ENCODE data around the gene UBE2U.

The UBE2U gene

GRCh38 chr1:64203420-64203819 lies at the start of gene UBE2U:
UBE2U (plus strand) TSS chr1:64203623; CDS start chr1:64204051, 428 bp downstream.
- DNase-seq (ENCODE audit: low spot score), result no peak

DNA sequence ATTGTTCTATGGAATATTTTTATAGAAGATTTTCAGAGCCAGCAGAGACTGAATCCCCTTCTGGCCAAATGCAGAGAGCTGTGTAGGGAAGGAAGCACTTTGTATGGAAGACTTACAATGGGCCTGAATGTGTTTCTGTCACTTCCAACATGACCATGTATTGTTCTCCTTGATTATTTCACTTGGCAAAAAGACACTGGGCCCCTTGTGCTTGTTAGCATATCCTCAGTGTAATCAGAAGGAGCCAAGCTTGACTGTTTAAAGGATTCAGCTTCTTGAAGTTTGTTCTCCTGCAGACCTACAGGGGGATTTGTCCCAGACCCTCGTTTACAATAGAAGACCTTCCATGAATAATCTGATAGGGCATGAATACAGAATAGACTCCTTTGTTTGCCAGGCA lies 48.1 kb upstream of the UBE2U start:
- DNase-seq (ENCODE audit: low spot score), result no peak

GRCh38 chr1:64161357-64161941 lies 42.0 kb upstream of the UBE2U start:
- no peak for DNase-seq (ENCODE audit: low spot score)

DNA sequence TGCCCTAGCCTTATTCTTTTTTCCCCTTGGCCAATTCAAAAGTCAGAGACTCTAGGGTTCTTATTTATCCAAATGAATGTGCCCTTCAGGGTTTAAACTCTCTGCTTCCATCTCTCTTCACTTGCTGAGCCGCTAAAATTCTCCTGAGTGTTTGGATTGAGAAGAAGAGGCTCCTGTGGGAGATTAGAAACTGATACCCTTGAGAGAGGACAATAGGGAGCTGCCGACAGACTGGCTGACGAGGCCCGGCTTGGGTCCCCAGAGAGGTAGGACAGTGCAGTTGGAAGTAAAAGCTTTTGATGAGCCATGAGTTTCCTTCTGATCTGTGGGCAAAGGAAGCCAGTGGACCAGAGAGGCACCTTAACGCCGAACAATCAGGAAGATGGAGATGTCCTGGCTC lies 41.3 kb upstream of the UBE2U start:
- DNase-seq (ENCODE audit: low spot score), result no peak

GRCh38 chr1:64162804-64163203 lies 40.6 kb upstream of the UBE2U start:
- no peak for DNase-seq (ENCODE audit: low spot score)

DNA sequence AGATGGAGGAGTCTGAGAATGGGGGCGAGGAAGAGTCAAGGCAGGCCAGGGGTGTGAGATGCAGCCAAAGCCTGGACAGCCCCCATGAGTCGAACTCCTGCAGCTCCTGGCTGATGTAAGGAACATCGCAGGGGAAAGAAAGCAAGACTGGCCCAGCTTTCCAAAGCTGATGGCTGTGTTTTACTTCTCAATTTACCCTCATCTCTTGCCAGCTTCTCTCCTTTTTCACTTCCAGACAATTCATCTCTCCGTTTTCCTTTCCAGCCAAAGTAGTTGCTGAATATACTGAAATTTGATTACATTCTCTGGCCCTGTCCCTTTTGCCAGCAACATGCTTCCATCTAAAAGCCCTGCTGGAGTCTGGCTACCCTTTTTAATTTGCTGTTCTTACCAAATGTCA lies 40.0 kb upstream of the UBE2U start:
- DNase-seq (ENCODE audit: low spot score), result no peak

- no peak for DNase-seq (ENCODE audit: low spot score)
Observed at GRCh38 chr1:64163970-64164369, 39.5 kb upstream of the UBE2U start.

GRCh38 chr1:64166629-64167028 lies 36.8 kb upstream of the UBE2U start:
- DNase-seq (ENCODE audit: low spot score), result no peak

GRCh38 chr1:64167176-64167575 lies 36.2 kb upstream of the UBE2U start:
- DNase-seq (ENCODE audit: low spot score), result no peak

DNA sequence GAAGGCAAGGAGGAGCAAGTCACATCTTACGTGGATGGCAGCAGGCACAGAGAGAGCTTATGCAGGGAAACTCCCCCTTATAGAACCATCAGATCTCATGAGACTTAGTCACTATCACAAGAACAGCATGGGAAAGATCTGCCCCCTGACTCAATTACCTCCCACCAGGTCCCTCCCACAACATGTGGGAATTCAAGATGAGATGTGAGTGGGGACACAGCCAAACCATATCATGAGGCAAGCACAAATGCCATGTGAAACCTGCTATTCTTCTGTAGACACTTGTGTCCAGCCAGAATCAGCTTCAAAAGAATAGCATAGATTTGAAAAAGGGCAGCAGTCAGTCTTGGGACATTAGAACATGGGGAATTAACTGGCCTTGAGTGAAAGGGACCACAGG lies 32.2 kb upstream of the UBE2U start:
- no peak for DNase-seq (ENCODE audit: low spot score)

GRCh38 chr1:64171797-64172281 lies 31.6 kb upstream of the UBE2U start:
- DNase-seq (ENCODE audit: low spot score), result no peak

DNA sequence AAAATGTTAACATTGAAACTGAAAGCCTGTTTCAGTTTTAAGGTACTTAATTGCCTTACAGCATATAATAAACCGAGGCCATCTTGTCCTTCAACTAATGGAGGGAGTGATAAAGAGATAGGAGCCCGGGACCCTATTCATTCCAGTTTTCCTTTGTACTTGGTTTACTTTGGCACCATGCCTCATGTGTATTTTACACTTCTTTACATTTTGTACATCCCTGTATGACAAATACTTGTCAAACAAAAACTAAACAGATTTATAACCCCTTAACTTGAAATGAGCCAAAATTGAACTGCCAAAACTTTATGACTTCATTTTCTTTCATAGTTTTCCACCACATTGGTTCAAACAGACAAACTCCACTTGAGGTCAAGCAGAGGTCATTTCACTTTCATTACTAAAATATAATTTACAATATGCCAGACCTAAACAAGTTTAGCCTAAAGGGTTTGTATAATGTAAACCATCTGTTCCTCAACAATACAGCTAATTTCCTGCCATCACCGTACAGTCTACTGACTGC lies 30.9 kb upstream of the UBE2U start:
- DNase-seq (ENCODE audit: low spot score), result no peak

DNA sequence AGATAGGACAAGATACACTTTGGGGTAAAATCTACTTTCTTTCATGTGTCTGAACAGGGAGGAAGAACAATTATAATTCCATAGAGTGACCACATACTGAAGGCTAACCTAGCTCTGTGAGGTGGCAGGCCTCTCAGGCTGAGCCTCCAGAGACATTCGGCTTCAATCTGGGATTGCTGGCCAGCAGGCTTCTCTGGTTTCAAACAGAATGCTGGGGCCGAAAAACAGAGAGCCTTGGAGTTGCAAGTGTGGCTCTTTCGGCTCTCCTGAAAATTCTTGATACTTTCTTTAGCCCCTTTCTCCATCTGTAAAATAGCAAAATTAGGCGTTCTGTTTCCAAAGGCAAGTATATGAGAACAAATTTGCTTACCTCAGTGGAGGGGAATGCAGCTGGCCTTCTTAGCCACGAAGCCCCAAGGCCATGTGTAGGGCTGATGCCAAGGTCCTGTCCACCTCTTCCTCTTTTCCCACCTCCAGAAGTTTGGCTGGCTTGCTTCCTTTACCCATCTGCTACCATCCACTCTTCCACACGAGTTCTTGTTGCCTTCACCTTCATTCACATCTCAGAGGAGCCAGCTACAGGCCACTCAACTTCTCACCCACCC lies 30.0 kb upstream of the UBE2U start:
- DNase-seq (ENCODE audit: low spot score), result no peak

DNA sequence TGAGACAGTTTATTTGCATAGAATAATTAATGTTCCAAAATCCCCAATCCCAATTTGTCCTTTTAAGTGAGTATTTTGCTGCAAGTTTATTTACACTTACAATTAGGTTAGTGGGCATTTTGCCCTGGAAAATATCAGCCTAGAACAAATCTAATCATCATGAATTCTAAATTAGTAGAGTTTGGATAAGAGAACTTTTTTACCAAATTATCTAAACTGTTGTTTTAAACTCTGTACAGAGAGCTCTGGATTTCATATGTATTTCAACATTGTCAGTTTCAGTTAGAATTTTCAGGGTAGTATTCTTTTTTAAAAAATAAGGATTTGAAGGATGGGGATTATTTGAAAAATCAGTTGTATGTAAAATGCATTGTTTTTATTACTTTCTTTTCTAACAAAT lies 27.8 kb upstream of the UBE2U start:
- no peak for DNase-seq (ENCODE audit: low spot score)

GRCh38 chr1:64176659-64177058 lies 26.8 kb upstream of the UBE2U start:
- DNase-seq (ENCODE audit: low spot score), result no peak

DNA sequence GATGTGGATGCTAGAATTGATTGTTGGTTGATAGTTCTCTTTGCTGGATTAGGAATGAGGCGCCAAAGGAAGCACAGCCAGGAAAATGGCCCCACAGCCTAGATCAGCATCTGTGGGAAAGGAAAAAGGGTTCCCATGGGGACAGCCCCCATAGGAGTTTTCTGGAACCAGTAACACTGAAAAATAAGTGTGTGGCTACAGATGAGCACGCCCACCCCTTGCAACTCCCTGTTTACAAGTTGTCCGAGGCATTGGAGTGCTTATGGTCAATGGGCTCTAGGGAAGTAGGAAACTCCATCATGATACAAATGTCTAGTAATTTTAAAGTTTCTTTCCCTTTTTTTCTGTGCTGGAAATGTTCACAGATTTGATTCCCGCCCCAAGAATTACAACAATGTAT lies 23.8 kb upstream of the UBE2U start:
- no peak for DNase-seq (ENCODE audit: low spot score)

GRCh38 chr1:64182207-64182606 lies 21.2 kb upstream of the UBE2U start:
- no peak for DNase-seq (ENCODE audit: low spot score)

- no peak for DNase-seq (ENCODE audit: low spot score)
Observed at GRCh38 chr1:64183395-64184002, 19.9 kb upstream of the UBE2U start.

GRCh38 chr1:64184003-64184440 lies 19.4 kb upstream of the UBE2U start:
- no peak for DNase-seq (ENCODE audit: low spot score)

DNA sequence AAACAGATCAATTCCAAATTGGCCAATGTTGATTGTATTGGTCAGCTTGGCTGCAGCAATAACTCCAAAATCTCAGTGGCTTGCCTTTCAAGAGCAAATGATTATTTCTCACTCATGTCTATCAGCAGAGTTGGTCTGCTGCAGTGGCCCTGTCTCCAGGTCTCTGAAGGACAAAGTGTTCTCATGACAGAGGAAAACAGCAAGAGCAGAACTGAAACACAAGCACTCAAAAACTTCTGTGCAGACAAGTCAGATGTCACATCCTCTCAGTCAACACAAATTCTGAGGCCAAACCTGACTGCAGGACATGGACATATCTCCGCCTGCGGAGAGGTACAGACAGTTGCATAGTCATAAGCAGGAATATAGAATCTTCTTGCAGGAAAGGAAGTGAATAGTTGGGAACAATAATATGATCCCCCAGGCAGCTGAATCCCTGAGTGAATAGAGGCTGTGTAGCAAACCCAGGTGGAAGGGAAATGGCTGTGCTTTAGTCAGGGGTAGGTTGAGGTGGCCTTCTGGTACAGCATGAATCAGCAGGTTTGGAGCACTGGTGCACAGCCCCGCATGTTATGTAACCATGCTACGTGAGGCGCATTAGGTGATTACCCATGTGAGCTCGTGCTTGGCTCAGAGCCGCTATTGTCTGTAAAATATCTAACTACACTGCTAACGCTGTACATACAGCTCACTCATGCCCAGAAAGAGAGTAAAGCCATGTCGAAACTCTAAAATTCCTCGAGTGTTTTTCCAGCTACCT lies 17.1 kb upstream of the UBE2U start:
- no peak for DNase-seq (ENCODE audit: low spot score)

GRCh38 chr1:64186898-64187280 lies 16.5 kb upstream of the UBE2U start:
- no peak for DNase-seq (ENCODE audit: low spot score)

- no peak for DNase-seq (ENCODE audit: low spot score)
Observed at GRCh38 chr1:64187646-64188045, 15.8 kb upstream of the UBE2U start.

DNA sequence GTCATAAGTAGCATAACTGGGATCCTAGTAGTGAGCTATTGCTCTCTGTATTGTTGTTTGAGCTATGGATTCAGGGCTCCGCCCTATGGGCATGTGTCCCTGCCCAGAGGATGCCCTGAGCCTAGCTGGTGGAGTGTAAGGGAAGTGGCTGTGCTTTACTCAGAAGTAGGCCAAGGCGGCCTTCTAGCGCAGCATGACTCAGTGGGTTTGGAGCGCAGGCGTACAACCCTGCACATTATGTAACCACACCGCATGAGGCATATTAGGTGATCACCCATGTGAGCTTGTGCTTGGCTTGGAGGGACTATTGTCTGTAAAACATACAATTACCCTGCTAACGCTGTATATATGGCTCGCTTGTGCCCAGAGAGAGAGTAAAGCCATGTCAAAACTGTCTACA lies 11.1 kb upstream of the UBE2U start:
- DNase-seq (ENCODE audit: low spot score), result no peak
